Glutamatergic neuron (in vitro differentiated cells): ENCODE results near the gene NOD1. TPM values are rescaled to one million over a fixed set of nuclear protein-coding genes. Genes with fewer than 3 reads are reported as not detected.

ENCODE experiments used
- DNase-seq: peaks from one replicate; pipeline ENCODE4 v3.0.0; 2022
- H3K27ac Mint-ChIP-seq: one replicate; pipeline ENCODE4 v1.8.0; 2020; ENCODE audit warnings: mild to moderate bottlenecking, mixed read lengths, inconsistent platforms; ENCODE audit not compliant: unreplicated experiment
- H3K27me3 Mint-ChIP-seq: one replicate; pipeline ENCODE4 v1.8.0; 2020; ENCODE audit warnings: mild to moderate bottlenecking, moderate library complexity, mixed read lengths, inconsistent platforms; ENCODE audit not compliant: unreplicated experiment
- H3K36me3 Mint-ChIP-seq: one replicate; pipeline ENCODE4 v1.8.0; 2020; ENCODE audit warnings: mild to moderate bottlenecking, mixed read lengths, inconsistent platforms; ENCODE audit not compliant: unreplicated experiment
- H3K4me1 Mint-ChIP-seq: one replicate; pipeline ENCODE4 v1.8.0; 2020; ENCODE audit warnings: mild to moderate bottlenecking, low read depth, mixed read lengths, inconsistent platforms; ENCODE audit not compliant: unreplicated experiment
- H3K4me3 Mint-ChIP-seq: one replicate; pipeline ENCODE4 v1.8.0; 2020; ENCODE audit warnings: mild to moderate bottlenecking, mixed read lengths, inconsistent platforms; ENCODE audit not compliant: unreplicated experiment
- H3K9me3 Mint-ChIP-seq: one replicate; pipeline ENCODE4 v1.8.0; 2020; ENCODE audit warnings: mild to moderate bottlenecking, moderate library complexity, mixed read lengths, inconsistent platforms; ENCODE audit not compliant: unreplicated experiment
- CTCF ChIP-seq: fragments of 200-600 bp; sonication (generic); IDR thresholded peaks from one replicate; pipeline ENCODE4 v1.5.0; 2021; ENCODE audit not compliant: partially characterized antibody, unreplicated experiment
- total RNA-seq: library from RNA; stranded (reverse); fragmentation: NEBNext Ultra II Directional; extraction: Animal tissue kit (Norgen Biotek cat#: 25700); gene quantifications from one replicate; pipeline ENCODE4 v1.2.1, GENCODE V29; 2021; ENCODE audit not compliant: unreplicated experiment

The NOD1 gene
- total RNA-seq, 1 donor from 2014 or later, result 9.3 TPM

GRCh38 chr7:30411173-30411572 lies 67.4 kb downstream of the NOD1 start:
- no peak for DNase-seq
- no peak for TF ChIP-seq CTCF
- Mint-ChIP-seq H3K36me3 (no peaks in the 10 kb centered on the region), H3K27me3 (peaks cover 5% of the 10 kb centered on the region), H3K4me3 (no peak overlapping the region), H3K9me3 (peaks cover 6% of the 10 kb centered on the region), H3K4me1 (peaks cover 8% of the 10 kb centered on the region), H3K27ac (no peak overlapping the region)

GRCh38 chr7:30406664-30407425 lies 71.7 kb downstream of the NOD1 start:
- H3K36me3 Mint-ChIP-seq, result no peaks in the 10 kb centered on the region
- DNase-seq, result no peak
- H3K4me3 Mint-ChIP-seq, result no peak overlapping the region
- no peaks in the 10 kb centered on the region for H3K9me3 Mint-ChIP-seq
- H3K4me1 Mint-ChIP-seq, result peaks cover 6% of the 10 kb centered on the region
- no peak for TF ChIP-seq CTCF
- H3K27me3 Mint-ChIP-seq, result peaks cover 2% of the 10 kb centered on the region
- H3K27ac Mint-ChIP-seq, result no peak overlapping the region

GRCh38 chr7:30405179-30405578 lies 73.4 kb downstream of the NOD1 start:
- H3K4me3 Mint-ChIP-seq, result no peak overlapping the region
- no peak overlapping the region for H3K27ac Mint-ChIP-seq
- no peak for TF ChIP-seq CTCF
- H3K36me3 Mint-ChIP-seq, result no peaks in the 10 kb centered on the region
- H3K9me3 Mint-ChIP-seq, result no peaks in the 10 kb centered on the region
- H3K4me1 Mint-ChIP-seq, result peaks cover 1% of the 10 kb centered on the region
- no peak for DNase-seq
- no peaks in the 10 kb centered on the region for H3K27me3 Mint-ChIP-seq

- Mint-ChIP-seq H3K27me3 (no peaks in the 10 kb centered on the region), H3K4me3 (no peak overlapping the region), H3K4me1 (peaks cover 1% of the 10 kb centered on the region), H3K36me3 (no peaks in the 10 kb centered on the region), H3K9me3 (no peaks in the 10 kb centered on the region), H3K27ac (no peak overlapping the region)
- no peak for TF ChIP-seq CTCF
- DNase-seq, result no peak
Measured at GRCh38 chr7:30403477-30403876, 75.1 kb downstream of the NOD1 start.

- no peaks in the 10 kb centered on the region for H3K27me3 Mint-ChIP-seq
- no peaks in the 10 kb centered on the region for H3K9me3 Mint-ChIP-seq
- no peak overlapping the region for H3K27ac Mint-ChIP-seq
- H3K36me3 Mint-ChIP-seq, result no peaks in the 10 kb centered on the region
- DNase-seq, result no peak
- TF ChIP-seq CTCF, result no peak
- no peaks in the 10 kb centered on the region for H3K4me1 Mint-ChIP-seq
- no peak overlapping the region for H3K4me3 Mint-ChIP-seq
Measured at GRCh38 chr7:30396389-30396788, 82.2 kb downstream of the NOD1 start.
